Nephron progenitor cell (in vitro differentiated cells): ENCODE data around the gene OSBP2.

Source experiments
- DNase-seq: peaks from one replicate; pipeline ENCODE4 v3.0.0; 2021
- H3K27ac Mint-ChIP-seq: 2 replicates; pipeline ENCODE4 v1.8.0; 2021; ENCODE audit warnings: mild to moderate bottlenecking, moderate library complexity, mixed read lengths
- H3K27me3 Mint-ChIP-seq: 2 replicates; pipeline ENCODE4 v1.8.0; 2021; ENCODE audit warnings: mild to moderate bottlenecking, low read depth, mixed read lengths; ENCODE audit not compliant: poor library complexity
- H3K36me3 Mint-ChIP-seq: 2 replicates; pipeline ENCODE4 v1.8.0; 2021; ENCODE audit warnings: low read depth, mixed read lengths
- H3K4me1 Mint-ChIP-seq: 2 replicates; pipeline ENCODE4 v1.8.0; 2021; ENCODE audit warnings: mixed read lengths
- H3K4me3 Mint-ChIP-seq: 2 replicates; pipeline ENCODE4 v1.8.0; 2021; ENCODE audit warnings: mild to moderate bottlenecking, moderate library complexity, mixed read lengths
- H3K9me3 Mint-ChIP-seq: 2 replicates; pipeline ENCODE4 v1.8.0; 2021; ENCODE audit warnings: mild to moderate bottlenecking, moderate library complexity, mixed read lengths
- CTCF ChIP-seq: fragments of 200-600 bp; sonication (generic); IDR thresholded peaks from 2 replicates; pipeline ENCODE4 v1.5.0; 2021; ENCODE audit warnings: antibody characterized with exemption

Gene OSBP2

GRCh38 chr22:30874431-30875370 lies 180.0 kb downstream of the OSBP2 start:
- DNase-seq, result no peak
- TF ChIP-seq CTCF, result no peak
- Mint-ChIP-seq H3K9me3 (no peaks in the 10 kb centered on the region), H3K4me3 (no peak overlapping the region), H3K4me1 (peaks cover 12% of the 10 kb centered on the region), H3K27ac (no peak overlapping the region), H3K27me3 (peaks cover 10% of the 10 kb centered on the region), H3K36me3 (no peaks in the 10 kb centered on the region)

GRCh38 chr22:30875481-30876215 lies 181.0 kb downstream of the OSBP2 start:
- H3K9me3 Mint-ChIP-seq, result no peaks in the 10 kb centered on the region
- peaks cover 10% of the 10 kb centered on the region for H3K27me3 Mint-ChIP-seq
- H3K4me1 Mint-ChIP-seq, result peaks cover 12% of the 10 kb centered on the region
- H3K36me3 Mint-ChIP-seq, result no peaks in the 10 kb centered on the region
- H3K27ac Mint-ChIP-seq, result no peak overlapping the region
- TF ChIP-seq CTCF, result no peak
- no peak for DNase-seq
- no peak overlapping the region for H3K4me3 Mint-ChIP-seq

GRCh38 chr22:30876221-30876751 lies 181.6 kb downstream of the OSBP2 start:
- no peak overlapping the region for H3K27ac Mint-ChIP-seq
- no peak for TF ChIP-seq CTCF
- no peak for DNase-seq

GRCh38 chr22:30876915-30877553 lies 182.4 kb downstream of the OSBP2 start:
- Mint-ChIP-seq H3K9me3 (no peaks in the 10 kb centered on the region), H3K27ac (peak overlapping the region; percentile 12), H3K27me3 (peaks cover 10% of the 10 kb centered on the region), H3K4me3 (no peak overlapping the region), H3K4me1 (peaks cover 19% of the 10 kb centered on the region), H3K36me3 (no peaks in the 10 kb centered on the region)
- TF ChIP-seq CTCF, result no peak
- DNase-seq, result no peak

More at GRCh38 chr22:30876221-30876751, 181.6 kb downstream of the OSBP2 start:
- Mint-ChIP-seq H3K36me3 (no peaks in the 10 kb centered on the region), H3K9me3 (no peaks in the 10 kb centered on the region), H3K4me1 (peaks cover 14% of the 10 kb centered on the region), H3K4me3 (no peak overlapping the region), H3K27me3 (peaks cover 10% of the 10 kb centered on the region)

- H3K9me3 Mint-ChIP-seq, result no peaks in the 10 kb centered on the region
- no peak for DNase-seq
These were observed 183.2 kb downstream of the OSBP2 start for GRCh38 chr22:30877662-30878515.

More at GRCh38 chr22:30877662-30878515, 183.2 kb downstream of the OSBP2 start:
- H3K4me3 Mint-ChIP-seq, result no peak overlapping the region
- H3K27ac Mint-ChIP-seq, result no peak overlapping the region
- H3K36me3 Mint-ChIP-seq, result no peaks in the 10 kb centered on the region
- peaks cover 19% of the 10 kb centered on the region for H3K4me1 Mint-ChIP-seq
- H3K27me3 Mint-ChIP-seq, result peaks cover 10% of the 10 kb centered on the region
- TF ChIP-seq CTCF, result no peak
